ENCODE data around the gene PIM2.

The PIM2 gene

GRCh38 chrX:48864210-48864609 lies 54.6 kb downstream of the PIM2 start:
- peak; percentile 65 for DNase-seq (ENCODE audit: low spot score)
